GM12878 (cell line): ENCODE data around the gene AHR. TPM values are rescaled to one million over a fixed set of nuclear protein-coding genes. Genes with fewer than 3 reads are reported as not detected.
A peak's percentile ranks its signal among the peaks of the same experiment; 100 is the strongest.

ENCODE experiments used
- ATAC-seq: fragments of 200-7000 bp; cut with Tn5 transposase; 3 replicates; pipeline ENCODE4 v1.9.1; 2020; ENCODE audit warnings: mild to moderate bottlenecking, moderate library complexity
- BruUV-seq: library from RNA; stranded (reverse); fragments of 400-500 nt; replicated peaks from 2 replicates; lab custom pipeline; 2021; lab: Mats Ljungman, UMichigan
- CTCF ChIA-PET: fragments of 300-600 bp; sonication (Branson Sonifier 250); formaldehyde crosslinking; extraction: SDS; loops from one replicate; lab custom pipeline; 2021; ENCODE audit warnings: inconsistent platforms; lab: Yijun Ruan, JAX
- POLR2A ChIA-PET: fragments of 350-600 bp; formaldehyde crosslinking; extraction: SDS; loops from one replicate; lab custom pipeline; 2021; ENCODE audit warnings: inconsistent platforms; lab: Charles Lee
- RAD21 ChIA-PET: fragments of 300-600 bp; sonication (Branson Sonifier 250); formaldehyde crosslinking; loops from one replicate; lab custom pipeline; 2023; ENCODE audit warnings: antibody characterized with exemption; ENCODE audit not compliant: unreplicated experiment; lab: Charles Lee
- SMC1A ChIA-PET: fragments of 300-600 bp; sonication (Branson Sonifier 250); formaldehyde crosslinking; loops from one replicate; lab custom pipeline; 2023; ENCODE audit not compliant: unreplicated experiment, uncharacterized antibody; lab: Charles Lee
- DNase-seq: peaks from one replicate; pipeline ENCODE4 v3.0.0-alpha.2; 2011; ENCODE audit warnings: low read depth, low spot score
- FAIRE-seq: peaks from 3 replicates; lab custom pipeline; 2011; peaks lifted over from hg19 to GRCh38; lab: Jason Lieb, UNC
- H2AFZ ChIP-seq: 2 replicates; pipeline ENCODE4 v1.6.0; 2011; ENCODE audit warnings: low read depth, low read length, control low read depth; ENCODE audit not compliant: control insufficient read depth
- H3K27ac ChIP-seq: 2 replicates; pipeline ENCODE4 v1.5.1; 2011; ENCODE audit warnings: control low read depth; ENCODE audit not compliant: control insufficient read depth, insufficient read depth
- H3K27me3 ChIP-seq, 2 experiments: replicated peaks in 1 of 2; 2 replicates each; pipeline versions ENCODE4 v1.6.0 to v1.6.1; 2011; ENCODE audit warnings: low read length in 1 of 2; ENCODE audit not compliant: control insufficient read depth in 2 of 2, insufficient read depth in 2 of 2
- H3K36me3 ChIP-seq, 2 experiments: 2 replicates each; pipeline ENCODE4 v1.5.1; 2011; ENCODE audit warnings: low read length in 1 of 2; ENCODE audit not compliant: control insufficient read depth in 2 of 2, insufficient read depth in 2 of 2
- H3K4me1 ChIP-seq: 2 replicates; pipeline ENCODE4 v1.6.1; 2011; ENCODE audit warnings: mild to moderate bottlenecking, low read length, moderate library complexity, mixed read lengths; ENCODE audit not compliant: control insufficient read depth, insufficient read depth
- H3K4me2 ChIP-seq: 2 replicates; pipeline ENCODE4 v1.6.0; 2011; ENCODE audit warnings: control low read depth; ENCODE audit not compliant: control insufficient read depth, insufficient read depth
- H3K4me3 ChIP-seq: fragments of 200-600 bp; sonication (generic); 2 replicates; pipeline ENCODE4 v1.5.1; 2016
- H3K79me2 ChIP-seq: 2 replicates; pipeline ENCODE4 v1.6.0; 2011; ENCODE audit warnings: low read length; ENCODE audit not compliant: control insufficient read depth, insufficient read depth
- H3K9ac ChIP-seq: 2 replicates; pipeline ENCODE4 v1.8.0; 2011; ENCODE audit warnings: low read length, control low read depth, mixed read lengths; ENCODE audit not compliant: control insufficient read depth, insufficient read depth
- H3K9me3 ChIP-seq: replicated peaks from 3 replicates; pipeline ENCODE4 v1.5.1; 2011; ENCODE audit warnings: mild to moderate bottlenecking, low read length; ENCODE audit not compliant: control insufficient read depth, insufficient read depth
- H4K20me1 ChIP-seq: 2 replicates; pipeline ENCODE4 v1.6.0; 2011; ENCODE audit not compliant: control insufficient read depth, insufficient read depth
- CREM ChIP-seq: IDR thresholded peaks from 2 replicates; pipeline ENCODE4 v1.6.1; 2014; ENCODE audit warnings: antibody characterized with exemption, low read depth
- FOS ChIP-seq: IDR thresholded peaks from 3 replicates; pipeline ENCODE4 v1.6.1; 2011; ENCODE audit warnings: borderline replicate concordance; ENCODE audit not compliant: insufficient read length; ENCODE audit errors: extremely low read depth
- SREBF1 ChIP-seq: IDR thresholded peaks from 2 replicates; pipeline ENCODE4 v1.6.1; 2012; ENCODE audit warnings: mild to moderate bottlenecking, low read length
- WGBS: methylation state at CpG from one replicate; pipeline ENCODE4 v1.1.6; 2016; ENCODE audit warnings: low lambda C conversion rate; ENCODE audit not compliant: insufficient replicate concordance, insufficient coverage; ENCODE audit errors: missing lambda C conversion rate; 5-methylcytosine and 5-hydroxymethylcytosine counted together
- in situ Hi-C: fragments of 300-500 bp; cut with MboI; formaldehyde crosslinking; loops from 9 replicates; pipeline ENCODE4 v1.14.3; 2018; ENCODE audit warnings: mixed read lengths
- intact Hi-C: fragments of 100-400 bp; cut with micrococcal nuclease; formaldehyde crosslinking; loops from one replicate; pipeline ENCODE4 v1.14.2; 2022; ENCODE audit not compliant: unreplicated experiment
- polyA plus RNA-seq, 11 experiments: library from polyadenylated mRNA; depleted of rRNA in 4 of 11; unstranded in 6 of 11; stranded (reverse) in 5 of 11; fragments of >200 nt; fragmentation: Nextera tagmentation in 4 of 11; fragmentation: Illumina TruSeq in 1 of 11; extraction: Ambion mirVana in 4 of 11; extraction: Trizol in 1 of 11; gene quantifications; 1 replicate in 1 of 11; 2 replicates in 10 of 11; pipeline versions ENCODE4 v1.2.1 to v1.2.3, GENCODE V29; 2011 to 2016; ENCODE audit warnings: inconsistent platforms in 2 of 11, missing spikeins in 2 of 11, low read depth in 1 of 11
- total RNA-seq, 4 experiments: library from RNA; depleted of rRNA in 3 of 4; stranded (reverse); fragments of >200 nt in 3 of 4; fragmentation: Illumina TruSeq in 1 of 4; extraction: Trizol in 1 of 4; gene quantifications; 2 replicates each; pipeline versions ENCODE4 v1.2.1 to v1.2.3, GENCODE V29; 2013 to 2021
- TF ChIP-seq, protein P1 (sequence below): fragments of 450-650 bp; IDR thresholded peaks from 2 replicates; pipeline ENCODE4 v1.6.1; 2017; ENCODE audit warnings: mild to moderate bottlenecking

AHR gene
- total and polyA plus RNA-seq, 10 of the 15 experiments (the other 5 are each of a cell fraction or from before 2014, with no cell fraction given), result 1.7 to 16.9 (median 4.5) TPM

DNA sequence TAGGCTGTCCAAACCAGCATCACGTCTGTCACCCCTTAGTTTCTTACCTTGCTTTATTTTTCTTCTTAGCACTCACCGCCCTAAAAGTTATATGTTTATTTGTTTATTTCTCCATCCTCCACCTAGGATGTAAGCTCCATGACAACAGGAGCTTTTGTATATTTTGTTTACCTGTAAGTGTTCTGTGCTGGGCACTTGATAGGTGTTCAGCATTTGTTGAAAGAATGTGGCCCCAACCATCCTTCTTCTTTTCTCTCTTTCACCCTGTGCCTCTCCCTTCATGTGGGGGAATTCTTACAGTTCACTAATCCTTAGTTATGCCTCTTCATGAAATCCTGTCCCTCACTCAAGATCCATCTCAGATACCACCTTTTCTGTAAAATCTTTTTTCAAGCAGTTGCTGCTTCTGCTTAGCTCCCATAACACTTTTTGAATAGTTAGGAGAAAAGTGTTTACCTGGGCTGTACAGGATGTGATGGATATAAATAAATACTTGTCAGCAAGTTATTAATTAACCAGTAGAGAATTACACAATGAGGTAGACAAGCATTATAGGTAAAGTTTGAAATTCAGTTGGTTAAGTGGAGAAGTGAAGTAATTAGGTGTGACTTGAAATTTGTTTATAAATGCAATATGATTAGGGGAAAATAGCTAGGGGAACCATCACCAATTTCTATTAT lies 9.7 kb downstream of the AHR start:
- no peaks in the 10 kb centered on the region for H3K27me3 ChIP-seq
- peak; percentile 11; the same call in 2 of the 3 replicates for ATAC-seq
- POLR2A ChIA-PET, result interaction anchor here (0.6 to 0.8 kb wide), 2 partner anchors 10 to 210 kb away, joined by 3 read pairs; partner anchors contain the start of gene AHR
- DNase-seq, result no peak
- FAIRE-seq, result no peak
- peaks cover 3% of the 10 kb centered on the region for H3K4me1 ChIP-seq
- intact Hi-C loops, result loop anchor here (1.0 kb wide), 1 partner anchor 332 kb away; no protein-coding TSS in a partner anchor
- no peak overlapping the region for H3K9ac ChIP-seq
- CTCF ChIA-PET, result interaction anchor here (0.6 to 5.3 kb wide), 13 partner anchors 9 to 1037 kb away, joined by 3 to 53 read pairs (median 4); partner anchors contain the start of gene AHR
- peaks cover 41% of the 10 kb centered on the region for H3K79me2 ChIP-seq
- H2AFZ ChIP-seq, result no peak overlapping the region
- H3K9me3 ChIP-seq, result no peaks in the 10 kb centered on the region
- no TSS peak for BruUV-seq
- TF ChIP-seq SREBF1, result no peak
- TF ChIP-seq FOS, result no peak
- TF ChIP-seq, protein P1, sequence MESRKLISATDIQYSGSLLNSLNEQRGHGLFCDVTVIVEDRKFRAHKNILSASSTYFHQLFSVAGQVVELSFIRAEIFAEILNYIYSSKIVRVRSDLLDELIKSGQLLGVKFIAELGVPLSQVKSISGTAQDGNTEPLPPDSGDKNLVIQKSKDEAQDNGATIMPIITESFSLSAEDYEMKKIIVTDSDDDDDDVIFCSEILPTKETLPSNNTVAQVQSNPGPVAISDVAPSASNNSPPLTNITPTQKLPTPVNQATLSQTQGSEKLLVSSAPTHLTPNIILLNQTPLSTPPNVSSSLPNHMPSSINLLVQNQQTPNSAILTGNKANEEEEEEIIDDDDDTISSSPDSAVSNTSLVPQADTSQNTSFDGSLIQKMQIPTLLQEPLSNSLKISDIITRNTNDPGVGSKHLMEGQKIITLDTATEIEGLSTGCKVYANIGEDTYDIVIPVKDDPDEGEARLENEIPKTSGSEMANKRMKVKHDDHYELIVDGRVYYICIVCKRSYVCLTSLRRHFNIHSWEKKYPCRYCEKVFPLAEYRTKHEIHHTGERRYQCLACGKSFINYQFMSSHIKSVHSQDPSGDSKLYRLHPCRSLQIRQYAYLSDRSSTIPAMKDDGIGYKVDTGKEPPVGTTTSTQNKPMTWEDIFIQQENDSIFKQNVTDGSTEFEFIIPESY, result no peak
- no peak for TF ChIP-seq CREM
- TF ChIP-seq, all 136 proteins: peak for 0
- Histone ChIP-seq H4K20me1 (no peaks in the 10 kb centered on the region), H3K36me3 (no peaks in the 10 kb centered on the region; a peak in 3 of 4 replicates), H3K4me2 (no peak overlapping the region), H3K4me3 (no peak overlapping the region), H3K27ac (no peak overlapping the region)
- SMC1A ChIA-PET, result interaction anchor here (0.5 to 5.0 kb wide), 28 partner anchors 10 to 332 kb away, joined by 3 to 34 read pairs (median 4); partner anchors contain the start of gene AHR
- WGBS, result 28% methylated on average over 2 of the region's 2 CpGs
- RAD21 ChIA-PET, result interaction anchor here (0.9 to 1.7 kb wide), 11 partner anchors 9 to 299 kb away, joined by 3 to 7 read pairs (median 4); no protein-coding TSS in a partner anchor
- in situ Hi-C loops, result no loop called here
